Neuronal stem cell (in vitro differentiated cells): ENCODE results near the gene HNRNPH2.
A peak's percentile ranks its signal among the peaks of the same experiment; 100 is the strongest.

Experiments used
- DNase-seq: peaks from one replicate; pipeline ENCODE4 v3.0.0-alpha.2; 2013; ENCODE audit warnings: low spot score
- H2AFZ ChIP-seq: one replicate; pipeline ENCODE4 v1.6.1; 2013; ENCODE audit warnings: mild to moderate bottlenecking, low read length, inconsistent platforms
- H2AK5ac ChIP-seq: 2 replicates; pipeline ENCODE4 v1.6.1; 2013; ENCODE audit warnings: low read depth, mild to moderate bottlenecking, inconsistent platforms, low read length, moderate library complexity, mixed read lengths
- H2BK120ac ChIP-seq: 2 replicates; pipeline ENCODE4 v1.6.1; 2013; ENCODE audit warnings: low read depth, mild to moderate bottlenecking, inconsistent platforms, low read length, moderate library complexity, mixed read lengths
- H2BK12ac ChIP-seq: one replicate; pipeline ENCODE4 v1.6.1; 2013; ENCODE audit warnings: low read length, inconsistent platforms
- H2BK15ac ChIP-seq: 2 replicates; pipeline ENCODE4 v1.6.1; 2013; ENCODE audit warnings: mild to moderate bottlenecking, low read length, inconsistent platforms, mixed read lengths
- H2BK5ac ChIP-seq: one replicate; pipeline ENCODE4 v1.6.1; 2013; ENCODE audit warnings: inconsistent platforms, mild to moderate bottlenecking, low read length, moderate library complexity
- H3K14ac ChIP-seq: one replicate; pipeline ENCODE4 v1.6.1; 2013; ENCODE audit warnings: low read length, inconsistent platforms
- H3K18ac ChIP-seq: 2 replicates; pipeline ENCODE4 v1.6.1; 2013; ENCODE audit warnings: low read length, inconsistent platforms
- H3K23ac ChIP-seq: 2 replicates; pipeline ENCODE4 v1.6.1; 2013; ENCODE audit warnings: low read depth, mild to moderate bottlenecking, mixed read lengths, low read length, inconsistent platforms; ENCODE audit not compliant: poor library complexity
- H3K27ac ChIP-seq: replicated peaks from 3 replicates; pipeline ENCODE4 v1.5.1; 2013; ENCODE audit warnings: low read length, inconsistent platforms
- H3K27me3 ChIP-seq, 3 experiments: 2 replicates each; pipeline ENCODE4 v1.6.1; 2013; ENCODE audit warnings: low read length in 3 of 3, mild to moderate bottlenecking in 2 of 3, inconsistent platforms in 1 of 3, low read depth in 1 of 3, mixed read lengths in 1 of 3, moderate library complexity in 1 of 3; ENCODE audit not compliant: control insufficient read depth in 3 of 3, insufficient read depth in 3 of 3
- H3K36me3 ChIP-seq, 2 donors: replicated peaks in 1 of 2; 2 replicates each; pipeline ENCODE4 v1.6.1; 2013; ENCODE audit warnings: low read length in 2 of 2; ENCODE audit not compliant: control insufficient read depth in 2 of 2, insufficient read depth in 2 of 2
- H3K4ac ChIP-seq: 2 replicates; pipeline ENCODE4 v1.6.1; 2013; ENCODE audit warnings: inconsistent platforms, mild to moderate bottlenecking, low read length, moderate library complexity
- H3K4me1 ChIP-seq, 2 donors: 1 replicate in 1 of 2; 2 replicates in 1 of 2; pipeline ENCODE4 v1.6.1; 2013; ENCODE audit warnings: low read length in 2 of 2, low read depth in 1 of 2; ENCODE audit not compliant: control insufficient read depth in 2 of 2, insufficient read depth in 1 of 2
- H3K4me2 ChIP-seq: one replicate; pipeline ENCODE4 v1.6.1; 2013; ENCODE audit warnings: mild to moderate bottlenecking, low read length, inconsistent platforms; ENCODE audit not compliant: insufficient read depth, poor library complexity, severe bottlenecking
- H3K4me3 ChIP-seq, 2 donors: 2 replicates each; pipeline ENCODE4 v1.5.1; 2013; ENCODE audit warnings: low read length in 2 of 2, mild to moderate bottlenecking in 2 of 2, inconsistent platforms in 1 of 2, moderate library complexity in 1 of 2
- H3K79me1 ChIP-seq: one replicate; pipeline ENCODE4 v1.6.1; 2013; ENCODE audit warnings: low read depth, mild to moderate bottlenecking, inconsistent platforms, low read length, moderate library complexity
- H3K9ac ChIP-seq: one replicate; pipeline ENCODE4 v1.6.1; 2013; ENCODE audit warnings: mild to moderate bottlenecking, low read depth, low read length, inconsistent platforms; ENCODE audit not compliant: poor library complexity
- H3K9me3 ChIP-seq, 2 donors: replicated peaks in 1 of 2; 2 replicates each; pipeline versions ENCODE3 to v1.6.1; 2013; ENCODE audit warnings: low read length in 2 of 2, mild to moderate bottlenecking in 2 of 2, inconsistent platforms in 1 of 2, low read depth in 1 of 2, mixed read lengths in 1 of 2, moderate library complexity in 1 of 2; ENCODE audit not compliant: control insufficient read depth in 2 of 2, insufficient read depth in 1 of 2
- H4K8ac ChIP-seq: one replicate; pipeline ENCODE4 v1.6.1; 2013; ENCODE audit warnings: low read depth, mild to moderate bottlenecking, inconsistent platforms, low read length, moderate library complexity
- H4K91ac ChIP-seq: one replicate; pipeline ENCODE4 v1.6.1; 2013; ENCODE audit warnings: low read length, low read depth, mild to moderate bottlenecking, inconsistent platforms; ENCODE audit not compliant: poor library complexity
- WGBS, 2 donors: extraction: QIAGEN DNeasy Blood & Tissue Kit; methylation state at CpG; one replicate each; pipeline ENCODE4 v1.1.7; 2013; ENCODE audit warnings: missing lambda C conversion rate in 2 of 2, mixed read lengths in 1 of 2; ENCODE audit not compliant: insufficient read length in 2 of 2, insufficient replicate concordance in 1 of 2; ENCODE audit errors: extremely low coverage in 2 of 2; 5-methylcytosine and 5-hydroxymethylcytosine counted together

HNRNPH2 gene

GRCh38 chrX:101397779-101398178, 10.2 kb upstream of the HNRNPH2 start:
- no peak for DNase-seq
- WGBS, 2 donors, result no CpG with 5 or more reads among the region's 4 CpGs
- Histone ChIP-seq H2BK15ac (no peak overlapping the region), H3K27ac (no peak overlapping the region), H2BK120ac (no peak overlapping the region), H3K9me3 (no peaks in the 10 kb centered on the region), H3K4me1 (no peaks in the 10 kb centered on the region), H3K4me3 (no peak overlapping the region), H3K9ac (no peak overlapping the region), H3K14ac (no peak overlapping the region), H3K79me1 (no peaks in the 10 kb centered on the region), H4K91ac (no peak overlapping the region), H3K4me2 (no peak overlapping the region), H3K4ac (no peak overlapping the region), H2AFZ (no peak overlapping the region), H4K8ac (no peak overlapping the region), H2AK5ac (no peak overlapping the region), H3K23ac (no peak overlapping the region), H2BK5ac (no peak overlapping the region), H3K36me3 (peaks cover 2 to 63% of the 10 kb centered on the region in 2 donors), H3K27me3 (no peaks in the 10 kb centered on the region), H2BK12ac (no peak overlapping the region), H3K18ac (no peak overlapping the region)

DNA sequence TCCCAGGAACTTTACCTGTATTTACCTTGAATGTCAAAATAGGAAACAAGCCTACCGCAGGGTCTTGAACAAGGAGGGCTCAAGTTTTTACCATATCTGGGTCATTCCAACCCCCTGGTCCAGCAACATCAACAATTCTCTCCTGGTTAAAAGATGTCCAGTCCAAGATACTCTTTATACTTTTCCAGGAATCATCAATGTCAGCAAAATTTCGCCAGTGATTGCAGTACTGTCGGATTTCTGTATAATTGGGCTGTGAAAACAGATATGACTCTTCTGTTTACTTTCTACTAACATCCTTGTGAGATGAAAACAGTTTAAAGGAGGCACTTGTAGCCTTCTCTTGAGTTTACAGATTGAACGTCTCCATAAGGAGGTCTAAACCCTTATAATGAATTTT, 9.3 kb upstream of the HNRNPH2 start:
- Histone ChIP-seq H4K91ac (no peak overlapping the region), H3K36me3 (peaks cover 2 to 60% of the 10 kb centered on the region in 2 donors), H3K27me3 (no peaks in the 10 kb centered on the region), H3K79me1 (no peaks in the 10 kb centered on the region), H2BK120ac (no peak overlapping the region), H3K27ac (no peak overlapping the region), H3K23ac (no peak overlapping the region), H3K9ac (no peak overlapping the region), H3K4ac (no peak overlapping the region), H2AK5ac (no peak overlapping the region), H2BK15ac (no peak overlapping the region), H3K18ac (no peak overlapping the region), H3K9me3 (no peaks in the 10 kb centered on the region), H3K4me2 (no peak overlapping the region), H2AFZ (no peak overlapping the region), H2BK12ac (no peak overlapping the region), H3K4me3 (no peak overlapping the region), H3K4me1 (no peaks in the 10 kb centered on the region), H2BK5ac (no peak overlapping the region), H4K8ac (no peak overlapping the region), H3K14ac (no peak overlapping the region)
- no peak for DNase-seq
- no CpG with 5 or more reads among the region's 4 CpGs for WGBS, 2 donors

DNA sequence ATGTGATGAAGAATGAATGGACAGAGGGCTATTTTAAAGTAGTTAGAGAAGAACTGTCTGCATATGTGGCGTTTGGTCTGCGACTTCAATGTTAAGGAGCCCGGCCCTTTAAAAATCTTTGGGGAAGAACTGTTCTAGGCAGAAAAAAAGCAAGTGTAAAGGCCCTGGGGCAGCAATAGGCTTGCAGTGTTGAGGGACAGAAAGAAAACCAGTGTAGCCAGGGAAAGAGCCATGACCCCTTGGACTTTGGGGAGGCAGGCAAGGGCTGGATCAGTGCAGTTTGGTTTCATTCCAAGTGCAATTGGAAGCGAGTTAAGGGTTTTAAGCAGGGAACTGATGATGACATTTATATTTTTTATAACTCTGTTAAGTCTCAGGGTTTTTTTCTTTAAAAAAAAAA, 8.2 kb upstream of the HNRNPH2 start:
- H3K27ac ChIP-seq, result no peak overlapping the region
- no peaks in the 10 kb centered on the region for H3K9me3 ChIP-seq
- H3K79me1 ChIP-seq, result no peaks in the 10 kb centered on the region
- no peak overlapping the region for H2BK12ac ChIP-seq
- no peak overlapping the region for H2BK5ac ChIP-seq
- H3K27me3 ChIP-seq, result no peaks in the 10 kb centered on the region
- H4K91ac ChIP-seq, result no peak overlapping the region
- H4K8ac ChIP-seq, result no peak overlapping the region
- no peaks in the 10 kb centered on the region for H3K4me1 ChIP-seq
- no peak for DNase-seq
- no peak overlapping the region for H3K18ac ChIP-seq
- no peak overlapping the region for H3K4me2 ChIP-seq
- H2BK120ac ChIP-seq, result no peak overlapping the region
- no peak overlapping the region for H3K9ac ChIP-seq
- H3K4me3 ChIP-seq, result no peak overlapping the region
- WGBS, 2 donors, result no CpG with 5 or more reads among the region's 4 CpGs
- no peak overlapping the region for H2AK5ac ChIP-seq
- H3K4ac ChIP-seq, result no peak overlapping the region
- H2AFZ ChIP-seq, result no peak overlapping the region
- H3K23ac ChIP-seq, result no peak overlapping the region
- H3K14ac ChIP-seq, result no peak overlapping the region
- H3K36me3 ChIP-seq, result peaks cover 2 to 52% of the 10 kb centered on the region in 2 donors
- H2BK15ac ChIP-seq, result no peak overlapping the region

DNA sequence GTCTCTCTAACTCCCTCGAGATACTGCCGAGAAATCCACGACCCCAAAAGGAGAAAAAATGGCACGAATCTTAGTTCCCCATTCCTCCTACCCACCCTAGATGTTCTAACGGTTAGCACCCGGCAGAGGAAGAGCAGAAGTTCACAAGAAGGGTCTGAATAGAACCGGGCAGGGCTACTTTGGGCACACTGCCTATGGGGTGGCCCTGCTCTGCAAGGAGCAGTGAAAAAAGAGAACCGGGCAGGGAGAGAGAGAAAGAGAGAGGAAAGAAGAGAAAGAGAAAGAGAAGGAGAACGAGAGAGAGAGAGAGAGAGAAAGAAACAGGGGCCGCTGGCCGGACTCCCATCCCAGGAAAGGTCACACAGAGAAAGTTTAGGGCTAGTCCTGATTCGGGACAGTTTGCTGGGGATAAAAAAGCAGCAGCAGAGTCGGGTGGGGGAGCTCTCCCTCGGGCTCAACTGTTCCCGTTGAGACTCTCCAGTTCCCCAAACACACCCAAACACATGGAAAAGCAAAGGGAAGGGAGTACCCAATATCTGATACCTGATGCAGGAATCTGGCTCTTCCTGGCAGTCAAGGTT, 765 bp upstream of the HNRNPH2 start:
- H4K8ac ChIP-seq, result no peak overlapping the region
- H2BK15ac ChIP-seq, result no peak overlapping the region
- H3K4me3 ChIP-seq, result peak overlapping the region; percentile 80 to 94
- no CpG with 5 or more reads among the region's 15 CpGs for WGBS, 2 donors
- no peak overlapping the region for H2AK5ac ChIP-seq
- no peaks in the 10 kb centered on the region for H3K9me3 ChIP-seq
- H3K9ac ChIP-seq, result peak overlapping the region; percentile 60
- no peaks in the 10 kb centered on the region for H3K27me3 ChIP-seq
- no peak overlapping the region for H2BK120ac ChIP-seq
- H3K14ac ChIP-seq, result no peak overlapping the region
- no peak overlapping the region for H4K91ac ChIP-seq
- H3K23ac ChIP-seq, result no peak overlapping the region
- H3K18ac ChIP-seq, result no peak overlapping the region
- no peak for DNase-seq
- H3K4ac ChIP-seq, result no peak overlapping the region
- H3K4me2 ChIP-seq, result peak overlapping the region; percentile 43
- peaks cover 5 to 17% of the 10 kb centered on the region in 2 donors for H3K36me3 ChIP-seq
- peak overlapping the region; percentile 73 for H3K27ac ChIP-seq
- no peaks in the 10 kb centered on the region for H3K4me1 ChIP-seq
- H3K79me1 ChIP-seq, result no peaks in the 10 kb centered on the region
- no peak overlapping the region for H2BK5ac ChIP-seq
- H2BK12ac ChIP-seq, result no peak overlapping the region
- H2AFZ ChIP-seq, result peak overlapping the region; percentile 87
